Activated T-helper 1 cell treated with anti-CD3 and anti-CD28 coated beads, Interleukin-12 subunit alpha, Interleukin-12 subunit beta, Interleukin-2, Interleukin-4 antibody, amounts not matched to agents 30 ng/mL and 10 ng/mL and 1 ng/mL, durations not matched to agents 14 hours and 24 hours and 36 hours (primary cell): ENCODE results near the gene NGEF. TPM values are rescaled to one million over a fixed set of nuclear protein-coding genes. Genes with fewer than 3 reads are reported as not detected.

Experiments
- DNase-seq: peaks from one replicate; pipeline ENCODE4 v3.0.0; 2021; ENCODE audit warnings: low spot score
- H3K27ac Mint-ChIP-seq: one replicate; pipeline ENCODE4 v1.8.0; 2021; ENCODE audit warnings: mild to moderate bottlenecking, mixed read lengths
- H3K27me3 Mint-ChIP-seq: one replicate; pipeline ENCODE4 v1.8.0; 2022; ENCODE audit warnings: mild to moderate bottlenecking, moderate library complexity, mixed read lengths; ENCODE audit not compliant: insufficient read depth
- H3K36me3 Mint-ChIP-seq: one replicate; pipeline ENCODE4 v1.8.0; 2021; ENCODE audit warnings: low read depth, mixed read lengths
- H3K4me1 Mint-ChIP-seq: one replicate; pipeline ENCODE4 v1.8.0; 2021; ENCODE audit warnings: low read depth, mixed read lengths
- H3K4me3 Mint-ChIP-seq: one replicate; pipeline ENCODE4 v1.8.0; 2021; ENCODE audit warnings: mild to moderate bottlenecking, moderate library complexity, mixed read lengths
- H3K9me3 Mint-ChIP-seq: one replicate; pipeline ENCODE4 v1.8.0; 2021; ENCODE audit warnings: mixed read lengths
- intact Hi-C: fragments of 100-400 bp; cut with micrococcal nuclease; formaldehyde crosslinking; loops from one replicate; pipeline ENCODE4 v1.15.1; 2024
- total RNA-seq: library from RNA; stranded (reverse); gene quantifications from 2 replicates; pipeline ENCODE4 v1.2.3, GENCODE V29; 2022

The NGEF gene
- total RNA-seq, 1 donor from 2014 or later: 0.21 TPM

DNA sequence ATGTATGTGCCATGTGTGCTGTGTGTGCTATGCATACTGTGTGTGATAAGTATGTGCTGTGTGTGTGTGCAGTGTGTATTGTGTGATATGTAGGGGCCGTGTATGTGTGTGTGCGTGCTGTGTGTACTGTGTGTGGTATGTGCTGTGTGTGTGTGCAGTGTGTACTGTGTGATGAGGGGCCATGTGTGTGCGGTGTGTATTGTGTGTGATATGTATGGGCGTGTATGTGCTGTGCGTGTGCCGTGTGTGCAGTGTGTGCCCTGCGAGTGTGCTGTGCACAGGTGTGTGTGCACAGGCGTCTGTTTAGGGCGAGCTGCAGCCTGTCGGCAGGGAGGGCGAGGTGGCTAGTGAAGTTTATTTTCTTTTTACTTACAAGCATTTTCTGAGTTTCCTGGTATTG, 126.9 kb downstream of the NGEF start:
- H3K9me3 Mint-ChIP-seq: no peaks in the 10 kb centered on the region
- H3K4me3 Mint-ChIP-seq: no peak overlapping the region

DNA sequence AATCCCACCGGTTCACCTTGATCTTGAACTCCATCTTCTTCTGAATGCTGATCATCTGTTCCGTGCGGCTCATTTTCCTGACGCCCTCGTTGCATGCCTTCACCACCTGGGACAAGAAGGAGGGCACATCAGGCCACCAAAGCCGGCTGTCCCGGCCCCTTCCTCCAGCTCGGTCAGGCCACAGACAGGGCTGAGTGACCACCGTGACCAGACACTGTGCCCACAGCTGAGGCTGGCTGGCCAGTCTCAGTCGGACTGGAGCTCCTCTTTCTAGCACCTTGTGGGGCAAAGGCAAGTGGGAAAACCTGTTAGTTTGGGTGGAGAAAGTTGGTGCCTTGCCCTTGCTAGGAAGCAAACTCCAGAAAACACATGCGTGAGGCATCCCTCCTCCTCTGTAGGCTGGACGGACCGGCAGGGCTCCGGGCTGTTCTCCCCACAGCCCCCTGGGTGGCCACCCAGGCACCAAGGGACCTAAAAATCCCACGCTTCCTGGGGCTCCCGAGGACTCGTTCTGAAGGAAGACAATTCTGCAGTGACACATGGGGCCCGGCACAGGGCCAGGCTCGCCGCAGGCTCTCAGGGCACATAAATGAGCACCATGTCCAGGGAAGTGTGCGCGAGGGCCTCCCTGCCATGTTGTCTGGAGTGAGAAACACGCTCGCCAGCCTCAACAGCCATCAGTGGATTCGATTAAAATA, 127.6 kb downstream of the NGEF start:
- no peak for DNase-seq
- no peaks in the 10 kb centered on the region for H3K9me3 Mint-ChIP-seq
- no peak overlapping the region for H3K4me3 Mint-ChIP-seq
- H3K4me1 Mint-ChIP-seq: no peaks in the 10 kb centered on the region
- peaks cover 4% of the 10 kb centered on the region for H3K27me3 Mint-ChIP-seq
- no peaks in the 10 kb centered on the region for H3K36me3 Mint-ChIP-seq
- H3K27ac Mint-ChIP-seq: no peak overlapping the region
- intact Hi-C loops: no loop called here

More for the DNA sequence above, 126.9 kb downstream of the NGEF start:
- DNase-seq: no peak
- Mint-ChIP-seq H3K4me1 (peaks cover 6% of the 10 kb centered on the region), H3K27ac (no peak overlapping the region), H3K36me3 (no peaks in the 10 kb centered on the region), H3K27me3 (peaks cover 9% of the 10 kb centered on the region)
- intact Hi-C loops: no loop called here

- no peaks in the 10 kb centered on the region for H3K9me3 Mint-ChIP-seq
- H3K27me3 Mint-ChIP-seq: peaks cover 2% of the 10 kb centered on the region
- no peaks in the 10 kb centered on the region for H3K4me1 Mint-ChIP-seq
- no peak for DNase-seq
- no peaks in the 10 kb centered on the region for H3K36me3 Mint-ChIP-seq
- intact Hi-C loops: no loop called here
- no peak overlapping the region for H3K4me3 Mint-ChIP-seq
- no peak overlapping the region for H3K27ac Mint-ChIP-seq
These were observed 128.3 kb downstream of the NGEF start for GRCh38 chr2:232884549-232885263.

DNA sequence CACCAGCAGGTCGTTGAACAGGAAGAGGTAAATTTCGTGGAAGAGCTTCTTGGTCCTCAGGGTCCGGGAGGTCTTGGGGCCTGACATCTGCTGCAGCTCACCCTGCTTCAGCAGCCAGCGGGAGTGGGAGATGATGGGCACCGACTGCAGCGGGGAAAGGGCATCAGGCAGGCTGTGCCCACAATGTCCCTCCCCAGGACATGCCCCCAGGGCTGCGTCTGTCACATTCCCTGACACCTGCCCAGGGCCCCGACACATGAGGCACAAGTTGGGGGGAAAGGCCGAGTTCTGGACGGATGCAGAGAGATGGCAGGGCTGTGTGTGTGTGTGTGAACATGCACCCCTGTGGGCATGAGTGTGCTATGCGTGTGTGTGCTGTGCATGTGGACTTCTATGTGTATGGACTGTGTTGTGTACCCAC, 129.0 kb downstream of the NGEF start:
- Mint-ChIP-seq H3K4me1 (no peaks in the 10 kb centered on the region), H3K36me3 (no peaks in the 10 kb centered on the region), H3K4me3 (no peak overlapping the region), H3K27ac (no peak overlapping the region), H3K9me3 (no peaks in the 10 kb centered on the region), H3K27me3 (no peaks in the 10 kb centered on the region)
- intact Hi-C loops: no loop called here
- no peak for DNase-seq

DNA sequence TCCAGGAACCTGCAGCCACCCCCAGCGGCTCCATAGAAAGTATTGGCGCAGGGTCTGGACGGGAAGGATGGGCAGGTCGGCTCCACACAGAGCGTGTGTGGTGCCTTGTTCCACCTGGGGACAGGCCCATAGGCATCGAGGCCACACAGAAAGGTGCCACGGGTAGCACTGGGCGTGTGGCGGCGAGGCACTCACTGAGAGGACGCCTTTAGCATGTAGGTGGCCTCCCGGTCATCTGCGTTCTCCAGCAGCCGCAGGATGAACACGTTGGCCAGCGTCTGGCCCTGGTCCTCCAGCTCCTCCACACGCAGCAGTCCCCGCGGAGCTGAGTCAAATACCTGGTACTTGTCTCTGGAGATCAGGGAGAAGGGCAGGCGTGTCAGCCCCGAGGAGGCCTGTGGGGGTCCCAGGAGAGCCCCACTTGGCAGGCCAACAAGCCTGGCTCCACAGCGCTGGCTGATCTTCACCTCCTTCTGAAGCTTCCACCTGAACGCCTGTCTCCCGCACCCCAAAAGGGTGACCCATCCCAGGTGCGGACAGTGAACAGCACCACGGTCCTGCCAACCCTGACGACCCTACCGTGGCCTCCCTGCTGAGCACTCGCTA, 129.8 kb downstream of the NGEF start:
- no peak for DNase-seq
- no peaks in the 10 kb centered on the region for H3K4me1 Mint-ChIP-seq
- H3K36me3 Mint-ChIP-seq: no peaks in the 10 kb centered on the region
- H3K4me3 Mint-ChIP-seq: no peak overlapping the region
- intact Hi-C loops: no loop called here
- H3K27ac Mint-ChIP-seq: no peak overlapping the region
- H3K27me3 Mint-ChIP-seq: peaks cover 2% of the 10 kb centered on the region
- no peaks in the 10 kb centered on the region for H3K9me3 Mint-ChIP-seq

DNA sequence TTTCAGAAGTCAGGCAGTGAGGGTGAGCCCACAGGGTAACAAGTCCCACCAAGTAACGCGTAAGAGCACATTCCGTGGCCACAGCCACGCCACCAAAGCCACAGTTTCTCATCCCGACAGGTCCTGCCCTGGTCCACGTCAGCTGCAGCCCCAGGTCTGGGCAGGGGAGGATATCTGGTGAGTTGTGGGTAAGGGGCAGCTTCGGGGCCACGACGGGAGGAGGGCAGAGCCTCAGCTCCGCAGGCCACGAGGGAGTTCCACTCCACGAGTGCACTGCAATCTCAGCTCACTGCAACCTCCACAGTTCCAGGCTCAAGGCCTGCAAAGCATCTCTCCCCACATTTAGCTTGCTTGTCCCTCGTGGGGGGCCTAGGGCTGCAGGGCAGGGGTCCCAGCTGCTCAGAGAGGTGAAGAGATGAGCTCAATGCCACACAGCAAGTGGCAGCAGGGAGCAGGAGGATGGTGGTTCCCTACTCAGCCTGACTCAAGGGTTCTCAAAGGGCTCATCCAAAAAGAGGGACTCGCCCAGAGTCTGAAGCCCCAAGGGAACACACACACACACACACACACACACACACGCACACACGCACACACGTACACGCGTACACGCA, 130.4 kb downstream of the NGEF start:
- Mint-ChIP-seq H3K27me3 (peaks cover 3% of the 10 kb centered on the region), H3K4me3 (no peak overlapping the region), H3K9me3 (no peaks in the 10 kb centered on the region), H3K27ac (no peak overlapping the region), H3K4me1 (no peaks in the 10 kb centered on the region), H3K36me3 (no peaks in the 10 kb centered on the region)
- no peak for DNase-seq
- intact Hi-C loops: no loop called here

DNA sequence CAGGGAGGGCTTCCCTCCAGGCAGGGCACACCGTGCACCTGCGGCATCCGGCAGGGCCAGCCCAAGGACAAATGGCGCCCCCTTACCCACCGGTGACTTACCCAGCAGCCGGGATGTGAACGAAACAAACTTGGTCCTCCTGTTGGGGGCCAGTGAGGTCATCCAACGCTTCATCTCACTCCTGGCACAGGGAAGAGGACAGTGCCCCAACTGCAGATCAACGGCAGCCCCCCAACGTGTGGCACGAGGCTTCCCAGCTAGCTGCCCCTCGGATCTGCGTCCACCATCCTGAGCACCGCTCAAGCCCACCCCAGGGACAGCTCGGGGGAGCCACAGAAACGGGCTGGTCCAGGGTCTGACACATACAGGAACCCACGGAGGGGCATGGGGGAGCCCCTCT, 131.0 kb downstream of the NGEF start:
- Mint-ChIP-seq H3K36me3 (no peaks in the 10 kb centered on the region), H3K4me1 (no peaks in the 10 kb centered on the region), H3K27ac (no peak overlapping the region), H3K9me3 (no peaks in the 10 kb centered on the region), H3K4me3 (no peak overlapping the region), H3K27me3 (peaks cover 5% of the 10 kb centered on the region)
- no peak for DNase-seq
- intact Hi-C loops: no loop called here

DNA sequence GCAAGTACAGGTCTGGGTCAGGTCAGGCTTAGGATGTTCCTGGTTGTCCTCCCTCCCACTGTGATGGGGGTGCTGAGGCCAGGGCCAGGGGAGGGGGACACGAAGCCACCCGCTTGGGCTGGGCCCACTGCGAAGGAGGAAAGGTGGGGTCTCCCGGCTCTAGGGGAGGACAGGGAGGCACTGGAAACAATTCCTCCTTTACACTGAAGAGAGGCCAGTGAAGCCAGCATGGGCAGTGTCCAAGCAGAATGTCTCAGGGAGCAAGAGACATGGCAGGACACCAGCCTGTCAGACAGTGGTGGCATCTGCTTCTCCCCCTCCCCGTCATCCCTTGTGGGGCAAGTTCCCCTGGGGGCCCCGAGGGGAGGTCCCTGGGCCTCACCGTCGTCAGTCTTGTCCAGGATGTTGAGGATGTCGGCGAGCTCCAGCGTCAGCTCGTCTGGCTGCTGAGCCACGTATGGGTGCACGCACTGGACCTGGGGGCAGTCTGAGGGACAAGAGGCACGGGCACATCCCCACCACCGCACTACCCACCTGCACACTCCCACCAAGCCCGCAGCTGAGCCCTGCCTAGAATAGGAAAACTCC, 132.2 kb downstream of the NGEF start:
- no peaks in the 10 kb centered on the region for H3K9me3 Mint-ChIP-seq
- H3K27ac Mint-ChIP-seq: no peak overlapping the region
- H3K27me3 Mint-ChIP-seq: peaks cover 5% of the 10 kb centered on the region
- intact Hi-C loops: no loop called here
- DNase-seq: no peak
- H3K4me1 Mint-ChIP-seq: no peaks in the 10 kb centered on the region
- no peaks in the 10 kb centered on the region for H3K36me3 Mint-ChIP-seq
- H3K4me3 Mint-ChIP-seq: no peak overlapping the region

- Mint-ChIP-seq H3K27me3 (peaks cover 14% of the 10 kb centered on the region), H3K9me3 (no peaks in the 10 kb centered on the region), H3K36me3 (no peaks in the 10 kb centered on the region), H3K27ac (no peak overlapping the region), H3K4me1 (no peaks in the 10 kb centered on the region), H3K4me3 (no peak overlapping the region)
- no peak for DNase-seq
- intact Hi-C loops: no loop called here
These were observed 133.2 kb downstream of the NGEF start for GRCh38 chr2:232879618-232880494.

GRCh38 chr2:232878855-232879617, 134.0 kb downstream of the NGEF start:
- intact Hi-C loops: no loop called here
- Mint-ChIP-seq H3K4me3 (no peak overlapping the region), H3K27me3 (peaks cover 14% of the 10 kb centered on the region), H3K36me3 (no peaks in the 10 kb centered on the region), H3K27ac (no peak overlapping the region), H3K9me3 (no peaks in the 10 kb centered on the region), H3K4me1 (no peaks in the 10 kb centered on the region)
- DNase-seq: no peak

DNA sequence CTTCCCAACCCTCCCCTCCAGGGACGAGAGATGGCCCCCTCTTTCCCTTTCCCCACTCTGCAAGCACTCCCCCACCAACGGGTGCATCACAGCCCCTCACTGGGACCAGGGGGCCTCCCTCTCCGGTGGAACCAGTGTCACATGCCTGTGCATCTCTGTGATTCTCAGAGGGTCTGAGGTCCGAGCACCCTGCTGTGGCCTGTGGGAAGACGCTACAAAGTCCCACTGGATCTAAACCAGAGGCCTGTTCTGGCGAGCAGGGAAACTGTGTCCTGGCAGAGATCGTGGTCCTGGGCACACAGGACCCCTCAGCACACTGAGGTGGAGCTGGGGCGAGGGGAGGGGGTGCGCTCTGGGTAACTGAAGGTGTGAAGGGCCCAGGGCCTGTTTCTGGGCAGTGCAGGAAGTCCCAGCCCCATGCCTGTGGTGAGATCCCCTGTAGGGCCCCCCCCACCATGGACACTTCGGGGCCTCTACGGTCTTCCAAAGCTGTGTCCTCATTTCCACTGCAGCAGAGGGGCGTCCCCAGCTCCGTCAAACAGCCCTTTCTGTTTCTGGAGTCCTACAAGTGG, 135.0 kb downstream of the NGEF start:
- intact Hi-C loops: no loop called here
- Mint-ChIP-seq H3K4me3 (peak overlapping the region; percentile 72), H3K27ac (no peak overlapping the region), H3K27me3 (peaks cover 14% of the 10 kb centered on the region), H3K4me1 (no peaks in the 10 kb centered on the region), H3K9me3 (no peaks in the 10 kb centered on the region), H3K36me3 (no peaks in the 10 kb centered on the region)
- no peak for DNase-seq
